H9 (cell line): Measurements from ENCODE around the gene CDH23. TPM values are rescaled to one million over a fixed set of nuclear protein-coding genes. Genes with fewer than 3 reads are reported as not detected.

Experiments used
- DNase-seq: peaks from one replicate; pipeline ENCODE4 v3.0.0-alpha.2; 2017
- H2AFZ ChIP-seq: one replicate; pipeline ENCODE4 v1.6.1; 2013; ENCODE audit warnings: mild to moderate bottlenecking, low read length, control low read depth, moderate library complexity
- H2AK5ac ChIP-seq: 2 replicates; pipeline ENCODE4 v1.6.1; 2013; ENCODE audit warnings: low read length, control low read depth, mixed read lengths; ENCODE audit not compliant: insufficient read length
- H2BK120ac ChIP-seq: one replicate; pipeline ENCODE4 v1.6.1; 2013; ENCODE audit warnings: low read depth, mild to moderate bottlenecking, low read length, control low read depth, inconsistent platforms; ENCODE audit not compliant: poor library complexity, severe bottlenecking
- H2BK12ac ChIP-seq: 2 replicates; pipeline ENCODE4 v1.6.1; 2013; ENCODE audit warnings: low read length, control low read depth, mixed read lengths, low read depth; ENCODE audit not compliant: insufficient read length
- H2BK15ac ChIP-seq: 2 replicates; pipeline ENCODE4 v1.6.1; 2013; ENCODE audit warnings: low read depth, low read length, control low read depth
- H2BK20ac ChIP-seq: one replicate; pipeline ENCODE4 v1.6.1; 2013; ENCODE audit warnings: low read depth, mild to moderate bottlenecking, low read length, control low read depth, inconsistent platforms; ENCODE audit not compliant: poor library complexity, severe bottlenecking
- H2BK5ac ChIP-seq: 2 replicates; pipeline ENCODE4 v1.6.1; 2013; ENCODE audit warnings: low read length, control low read depth, mixed read lengths; ENCODE audit not compliant: insufficient read length
- H3K14ac ChIP-seq: 2 replicates; pipeline ENCODE4 v1.6.1; 2013; ENCODE audit warnings: low read length, control low read depth; ENCODE audit not compliant: insufficient read depth
- H3K18ac ChIP-seq: 2 replicates; pipeline ENCODE4 v1.6.1; 2013; ENCODE audit warnings: low read depth, mild to moderate bottlenecking, mixed read lengths, low read length, control low read depth; ENCODE audit not compliant: insufficient read length
- H3K23ac ChIP-seq: 2 replicates; pipeline ENCODE4 v1.6.1; 2013; ENCODE audit warnings: low read length, control low read depth, mixed read lengths, low read depth; ENCODE audit not compliant: insufficient read length
- H3K23me2 ChIP-seq: 2 replicates; pipeline ENCODE4 v1.6.1; 2013; ENCODE audit warnings: low read depth, mild to moderate bottlenecking, mixed read lengths, low read length, control low read depth; ENCODE audit not compliant: insufficient read length, poor library complexity, severe bottlenecking
- H3K27ac ChIP-seq: 2 replicates; pipeline ENCODE4 v1.5.1; 2013; ENCODE audit warnings: low read length, control low read depth, mixed read lengths, low read depth; ENCODE audit not compliant: insufficient read length
- H3K27me3 ChIP-seq: 2 replicates; pipeline ENCODE4 v1.6.1; 2013; ENCODE audit warnings: low read length, control low read depth, inconsistent platforms; ENCODE audit not compliant: insufficient read depth
- H3K4ac ChIP-seq: 2 replicates; pipeline ENCODE4 v1.6.1; 2013; ENCODE audit warnings: low read depth, mild to moderate bottlenecking, control low read depth, inconsistent platforms, low read length, moderate library complexity
- H3K4me1 ChIP-seq: 2 replicates; pipeline ENCODE4 v1.6.1; 2013; ENCODE audit warnings: low read length, control low read depth, inconsistent platforms; ENCODE audit not compliant: insufficient read depth
- H3K4me2 ChIP-seq: 2 replicates; pipeline ENCODE4 v1.6.1; 2013; ENCODE audit warnings: low read length, control low read depth, mixed read lengths; ENCODE audit not compliant: insufficient read length, insufficient read depth
- H3K56ac ChIP-seq: 2 replicates; pipeline ENCODE4 v1.6.1; 2013; ENCODE audit warnings: low read depth, mild to moderate bottlenecking, mixed read lengths, low read length, control low read depth; ENCODE audit not compliant: insufficient read length
- H3K79me1 ChIP-seq: 2 replicates; pipeline ENCODE4 v1.6.1; 2013; ENCODE audit warnings: low read depth, mild to moderate bottlenecking, moderate library complexity, low read length, control low read depth, inconsistent platforms; ENCODE audit not compliant: insufficient read depth, poor library complexity, severe bottlenecking
- H3K79me2 ChIP-seq: 2 replicates; pipeline ENCODE4 v1.6.1; 2013; ENCODE audit warnings: low read length, control low read depth, inconsistent platforms; ENCODE audit not compliant: insufficient read depth
- H3K9ac ChIP-seq: 2 replicates; pipeline ENCODE4 v1.6.1; 2013; ENCODE audit warnings: low read length, control low read depth, mixed read lengths; ENCODE audit not compliant: insufficient read length; ENCODE audit errors: extremely low read depth
- H3K9me3 ChIP-seq: one replicate; pipeline ENCODE4 v1.6.1; 2013; ENCODE audit warnings: low read depth, low read length, inconsistent platforms; ENCODE audit not compliant: control insufficient read depth
- H3T11ph ChIP-seq: one replicate; pipeline ENCODE4 v1.6.1; 2013; ENCODE audit warnings: mild to moderate bottlenecking, low read length, control low read depth, inconsistent platforms
- H4K20me1 ChIP-seq: one replicate; pipeline ENCODE4 v1.6.1; 2013; ENCODE audit not compliant: control insufficient read depth, insufficient read length, insufficient read depth
- H4K5ac ChIP-seq: 2 replicates; pipeline ENCODE4 v1.6.1; 2013; ENCODE audit warnings: low read depth, mild to moderate bottlenecking, mixed read lengths, low read length, control low read depth; ENCODE audit not compliant: insufficient read length
- H4K8ac ChIP-seq: replicated peaks from 2 replicates; pipeline ENCODE4 v1.6.1; 2013; ENCODE audit warnings: low read length, control low read depth, mixed read lengths, low read depth; ENCODE audit not compliant: insufficient read length
- H4K91ac ChIP-seq: 2 replicates; pipeline ENCODE4 v1.6.1; 2013; ENCODE audit warnings: low read depth, mild to moderate bottlenecking, moderate library complexity, mixed read lengths, low read length, control low read depth; ENCODE audit not compliant: insufficient read length
- H3K27ac Mint-ChIP-seq, 3 experiments: 2 replicates in 2 of 3; 3 replicates in 1 of 3; pipeline ENCODE4 v1.8.0; 2020 to 2021; ENCODE audit warnings: mixed read lengths in 3 of 3, mild to moderate bottlenecking in 1 of 3, moderate library complexity in 1 of 3
- H3K27me3 Mint-ChIP-seq: 2 replicates; pipeline ENCODE4 v1.8.0; 2021; ENCODE audit warnings: low read depth, mild to moderate bottlenecking, moderate library complexity, mixed read lengths
- H3K36me3 Mint-ChIP-seq, 3 experiments: 2 replicates in 2 of 3; 3 replicates in 1 of 3; pipeline ENCODE4 v1.8.0; 2020 to 2021; ENCODE audit warnings: low read depth in 3 of 3, mixed read lengths in 3 of 3; ENCODE audit not compliant: insufficient read depth in 1 of 3
- H3K4me1 Mint-ChIP-seq, 2 experiments: 2 replicates each; pipeline ENCODE4 v1.8.0; 2020; ENCODE audit warnings: mixed read lengths in 2 of 2
- H3K4me3 Mint-ChIP-seq, 2 experiments: 2 replicates in 1 of 2; 3 replicates in 1 of 2; pipeline ENCODE4 v1.8.0; 2020 to 2021; ENCODE audit warnings: mild to moderate bottlenecking in 2 of 2, mixed read lengths in 2 of 2, moderate library complexity in 1 of 2
- H3K9me3 Mint-ChIP-seq, 2 experiments: 2 replicates in 1 of 2; 3 replicates in 1 of 2; pipeline ENCODE4 v1.8.0; 2020; ENCODE audit warnings: mild to moderate bottlenecking in 2 of 2, mixed read lengths in 2 of 2, moderate library complexity in 1 of 2
- CTCF ChIP-seq: fragments of 200-600 bp; sonication (generic); conservative IDR thresholded peaks from 3 replicates; pipeline ENCODE4 v1.8.0; 2021; ENCODE audit warnings: antibody characterized with exemption, mild to moderate bottlenecking
- WGBS: extraction: QIAGEN DNeasy Blood & Tissue Kit; methylation state at CpG from one replicate; pipeline ENCODE4 v1.1.7; 2013; ENCODE audit warnings: missing lambda C conversion rate, low lambda C conversion rate, mixed read lengths; ENCODE audit not compliant: insufficient read length; ENCODE audit errors: extremely low coverage; 5-methylcytosine and 5-hydroxymethylcytosine counted together
- total RNA-seq: library from RNA; stranded (reverse); gene quantifications from 2 replicates; pipeline ENCODE4 v1.2.1, GENCODE V29; 2021

CDH23 gene
- total RNA-seq, 1 experiment from 2014 or later, result 2.1 TPM

DNA sequence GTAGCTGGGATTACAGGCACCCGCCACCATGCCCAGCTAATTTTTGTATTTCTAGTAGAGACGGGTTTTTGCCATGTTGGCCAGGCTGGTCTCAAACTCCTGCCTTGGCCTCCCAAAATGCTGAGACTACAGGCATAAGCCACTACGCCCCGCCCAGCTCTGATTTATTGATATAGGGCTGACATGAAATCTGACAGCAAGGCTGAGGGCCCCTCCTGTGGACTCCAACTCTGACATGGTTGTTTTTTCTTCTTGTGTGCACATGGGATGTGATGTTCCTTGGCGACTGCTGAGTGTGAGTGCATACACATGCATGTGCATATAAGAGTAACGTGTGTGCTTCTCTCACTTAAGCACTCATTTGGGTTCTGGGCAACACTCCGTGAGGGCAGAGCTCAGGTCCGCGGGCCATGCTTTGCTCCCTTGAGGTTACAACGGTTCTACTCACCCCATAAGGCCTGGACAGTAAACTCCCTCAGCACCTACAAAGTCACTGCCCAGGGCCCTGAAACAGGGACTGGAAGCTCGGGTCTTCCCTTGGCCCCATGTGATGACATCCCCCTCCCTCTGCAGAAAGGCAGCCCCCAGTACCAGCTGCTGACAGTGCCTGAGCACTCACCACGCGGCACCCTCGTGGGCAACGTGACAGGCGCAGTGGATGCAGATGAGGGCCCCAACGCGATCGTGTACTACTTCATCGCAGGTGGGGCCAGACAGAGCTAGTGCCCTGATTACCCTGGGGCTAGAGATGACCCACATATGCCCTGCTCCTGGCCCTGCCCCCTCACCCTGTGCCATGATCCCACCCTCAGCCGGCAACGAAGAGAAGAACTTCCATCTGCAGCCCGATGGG, 410.2 kb downstream of the CDH23 start:
- H3K23me2 ChIP-seq, result no peaks in the 10 kb centered on the region
- H2AK5ac ChIP-seq, result no peak overlapping the region
- Mint-ChIP-seq H3K9me3 (no peaks in the 10 kb centered on the region), H3K27ac (no peak overlapping the region), H3K36me3 (no peaks in the 10 kb centered on the region), H3K27me3 (peaks cover 30% of the 10 kb centered on the region), H3K4me1 (peaks cover 4% of the 10 kb centered on the region in 2 experiments), H3K4me3 (no peak overlapping the region)
- no peaks in the 10 kb centered on the region for H3K4me1 ChIP-seq
- H3K27ac ChIP-seq, result no peak overlapping the region
- no peaks in the 10 kb centered on the region for H3K79me1 ChIP-seq
- no peak overlapping the region for H3K23ac ChIP-seq
- no peak for DNase-seq
- no peak overlapping the region for H2BK12ac ChIP-seq
- no peak overlapping the region for H2BK20ac ChIP-seq
- H2AFZ ChIP-seq, result no peak overlapping the region
- no peak overlapping the region for H2BK15ac ChIP-seq
- no peak overlapping the region for H4K5ac ChIP-seq
- H2BK5ac ChIP-seq, result no peak overlapping the region
- H3K14ac ChIP-seq, result no peak overlapping the region
- no peak overlapping the region for H3K18ac ChIP-seq
- no peak overlapping the region for H4K8ac ChIP-seq
- no peak overlapping the region for H3K9ac ChIP-seq
- 0 out of 2 replicates have a peak, but pooled peaks cover 3% of the 10 kb centered on the region for H3K27me3 ChIP-seq
- H3K4ac ChIP-seq, result no peak overlapping the region
- H3K79me2 ChIP-seq, result no peaks in the 10 kb centered on the region
- WGBS, result no CpG with 5 or more reads among the region's 23 CpGs
- no peak overlapping the region for H3T11ph ChIP-seq
- no peak overlapping the region for H2BK120ac ChIP-seq
- no peaks in the 10 kb centered on the region for H3K9me3 ChIP-seq
- H3K4me2 ChIP-seq, result no peak overlapping the region
- TF ChIP-seq CTCF, result no peak
- no peak overlapping the region for H4K91ac ChIP-seq
- H4K20me1 ChIP-seq, result no peaks in the 10 kb centered on the region
- no peak overlapping the region for H3K56ac ChIP-seq
